Neural cell (in vitro differentiated cells): ENCODE measurements around the gene TPRG1L.
"Not testable (repeated sequence)": the region's sequence is repeated elsewhere in the genome, so short reads cannot be mapped to it uniquely, and the experiment has no call there.

Source experiments
- EP300 ChIP-seq: fragments of 450-650 bp; conservative IDR thresholded peaks from 2 replicates; pipeline ENCODE4 v1.6.1; 2014; ENCODE audit warnings: antibody characterized with exemption, mild to moderate bottlenecking, moderate library complexity; ENCODE audit not compliant: poor library complexity, severe bottlenecking
- POLR2AphosphoS5 ChIP-seq: IDR thresholded peaks from 2 replicates; pipeline ENCODE4 v1.6.1; 2012
- TF ChIP-seq, protein P1 (sequence below): fragments of 450-650 bp; IDR thresholded peaks from 2 replicates; pipeline ENCODE4 v1.5.1; 2014; ENCODE audit warnings: antibody characterized with exemption, mild to moderate bottlenecking, moderate library complexity; ENCODE audit not compliant: poor library complexity, severe bottlenecking

GRCh38 chr1:3585353-3585868 lies 39.4 kb upstream of the TPRG1L start:
- TF ChIP-seq, protein P1, sequence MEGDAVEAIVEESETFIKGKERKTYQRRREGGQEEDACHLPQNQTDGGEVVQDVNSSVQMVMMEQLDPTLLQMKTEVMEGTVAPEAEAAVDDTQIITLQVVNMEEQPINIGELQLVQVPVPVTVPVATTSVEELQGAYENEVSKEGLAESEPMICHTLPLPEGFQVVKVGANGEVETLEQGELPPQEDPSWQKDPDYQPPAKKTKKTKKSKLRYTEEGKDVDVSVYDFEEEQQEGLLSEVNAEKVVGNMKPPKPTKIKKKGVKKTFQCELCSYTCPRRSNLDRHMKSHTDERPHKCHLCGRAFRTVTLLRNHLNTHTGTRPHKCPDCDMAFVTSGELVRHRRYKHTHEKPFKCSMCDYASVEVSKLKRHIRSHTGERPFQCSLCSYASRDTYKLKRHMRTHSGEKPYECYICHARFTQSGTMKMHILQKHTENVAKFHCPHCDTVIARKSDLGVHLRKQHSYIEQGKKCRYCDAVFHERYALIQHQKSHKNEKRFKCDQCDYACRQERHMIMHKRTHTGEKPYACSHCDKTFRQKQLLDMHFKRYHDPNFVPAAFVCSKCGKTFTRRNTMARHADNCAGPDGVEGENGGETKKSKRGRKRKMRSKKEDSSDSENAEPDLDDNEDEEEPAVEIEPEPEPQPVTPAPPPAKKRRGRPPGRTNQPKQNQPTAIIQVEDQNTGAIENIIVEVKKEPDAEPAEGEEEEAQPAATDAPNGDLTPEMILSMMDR, result not testable (repeated sequence)
- TF ChIP-seq EP300, POLR2AphosphoS5: not testable (repeated sequence)
